Adrenal gland (tissue), 12 donors: ENCODE data around the gene ATP6V1D. TPM values are rescaled to one million over a fixed set of nuclear protein-coding genes. Genes with fewer than 3 reads are reported as not detected.
A peak's percentile ranks its signal among the peaks of the same experiment; 100 is the strongest.

Experiments
- DNase-seq, 7 donors: peaks; one replicate each; pipeline ENCODE4 v3.0.0-alpha.2; 2019 to 2020
- H3K27ac ChIP-seq, 5 donors: fragments of 200-600 bp; sonication (generic) in 4 of 5; 1 replicate in 3 of 5; 2 replicates in 2 of 5; pipeline versions ENCODE4 v1.5.1 to v1.8.0; 2016 to 2020; ENCODE audit warnings: mild to moderate bottlenecking in 1 of 5
- H3K27me3 ChIP-seq: fragments of 200-600 bp; 2 replicates; pipeline ENCODE4 v1.8.0; 2021
- H3K36me3 ChIP-seq, 2 donors: fragments of 200-600 bp; replicated peaks in 1 of 2; 1 replicate in 1 of 2; 2 replicates in 1 of 2; pipeline versions ENCODE4 v1.5.1 to v1.8.0; 2018 to 2022
- H3K4me1 ChIP-seq, 2 donors: fragments of 200-600 bp; replicated peaks in 1 of 2; 1 replicate in 1 of 2; 2 replicates in 1 of 2; pipeline versions ENCODE4 v1.5.1 to v1.8.0; 2018 to 2021
- H3K4me3 ChIP-seq, 4 donors: fragments of 200-600 bp; sonication (generic) in 3 of 4; one replicate each; pipeline ENCODE4 v1.5.1; 2016 to 2018
- H3K9me3 ChIP-seq, 3 donors: fragments of 200-600 bp; sonication (generic) in 1 of 3; replicated peaks in 1 of 3; 1 replicate in 2 of 3; 2 replicates in 1 of 3; pipeline versions ENCODE4 v1.5.1 to v1.8.0; 2016 to 2021
- POLR2A ChIP-seq, 2 donors: fragments of 450-650 bp; IDR thresholded peaks; one replicate each; pipeline ENCODE4 v1.6.1; 2017; ENCODE audit warnings: antibody characterized with exemption in 2 of 2, mild to moderate bottlenecking in 2 of 2, moderate library complexity in 1 of 2
- WGBS, 4 donors: extraction: QIAGEN DNeasy Blood & Tissue Kit in 2 of 4; methylation state at CpG; one replicate each; pipeline versions ENCODE4 v1.1.5 to v1.1.7; 2013 to 2017; 5-methylcytosine and 5-hydroxymethylcytosine counted together
- intact Hi-C, 2 donors: fragments of 100-400 bp; cut with DNase I; formaldehyde crosslinking; loops; one replicate each; pipeline versions ENCODE4 v1.14.1 to v1.15.0; 2022 to 2023
- polyA plus RNA-seq, 3 donors: library from polyadenylated mRNA; stranded (reverse); fragments of 200-250 nt in 2 of 3; fragments of 350-450 nt in 1 of 3; fragmentation: Illumina TruSeq in 1 of 3; extraction: RNeasy Lipid Tissue Mini Kit (QIAGEN cat#74804) in 1 of 3; gene quantifications; one replicate each; pipeline ENCODE4 v1.2.3, GENCODE V29; 2013 to 2014
- total RNA-seq, 9 donors: library from RNA; depleted of rRNA in 4 of 9; stranded (reverse); fragments of >200 nt in 4 of 9; fragments of 120-200 nt in 1 of 9; fragmentation: NEBNext Ultra II Directional in 1 of 9; extraction: Animal tissue kit (Norgen Biotek cat#: 25700) in 1 of 9; gene quantifications; one replicate each; pipeline versions ENCODE4 v1.1.0 to v1.2.4, GENCODE V29; 2013 to 2023
- TF ChIP-seq, protein P1 (sequence below), 6 experiments: fragments of 450-650 bp in 4 of 6; fragments of 200-600 bp in 2 of 6; sonication (generic) in 1 of 6; IDR thresholded peaks; 1 replicate in 5 of 6; 2 replicates in 1 of 6; pipeline versions ENCODE4 v1.5.1 to v1.8.0; 2016 to 2021; ENCODE audit warnings: antibody characterized with exemption in 6 of 6, mild to moderate bottlenecking in 2 of 6, moderate library complexity in 1 of 6
- donor health status: healthy with polysubstance abuse.
- donor health status: Bipolar disorder and iron deficiency.
- donor health status: DM: yes; HTN: yes; CAD: no.
- donor health status: DM: no; HTN: no; CAD: no.
- donor health status: DM: no; HTN: no; CAD: no.
- donor health status: DM: yes; HTN: yes; CAD: no.

The ATP6V1D gene
- total and polyA plus RNA-seq, 12 donors = 55.3 to 388 (median 160) TPM

DNA sequence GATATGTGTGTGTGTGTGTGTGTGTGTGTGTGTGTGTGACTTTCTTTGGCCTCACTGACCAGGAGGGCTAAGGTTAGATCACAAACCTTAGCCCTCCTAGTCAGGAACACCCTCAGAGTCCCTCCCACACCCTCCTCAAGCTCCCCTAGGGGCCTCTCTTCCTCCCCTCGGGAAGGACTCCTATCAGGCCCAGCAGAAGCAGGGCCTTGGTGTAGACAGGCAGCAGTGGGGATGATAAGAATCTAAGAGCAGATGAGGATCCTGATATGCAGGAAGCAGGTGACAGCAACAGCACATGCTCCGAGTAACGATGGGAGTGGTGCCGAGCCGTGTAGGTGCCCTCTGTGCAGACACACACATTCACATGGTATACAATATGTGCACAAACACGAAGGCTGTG is 31.7 kb upstream of the ATP6V1D start:
- peak overlapping the region in 1 of 5 donors; percentile 83 for H3K27ac ChIP-seq
- no peak for TF ChIP-seq POLR2A (IDR thresholded peaks at IDR 0.05)
- TF ChIP-seq, protein P1, sequence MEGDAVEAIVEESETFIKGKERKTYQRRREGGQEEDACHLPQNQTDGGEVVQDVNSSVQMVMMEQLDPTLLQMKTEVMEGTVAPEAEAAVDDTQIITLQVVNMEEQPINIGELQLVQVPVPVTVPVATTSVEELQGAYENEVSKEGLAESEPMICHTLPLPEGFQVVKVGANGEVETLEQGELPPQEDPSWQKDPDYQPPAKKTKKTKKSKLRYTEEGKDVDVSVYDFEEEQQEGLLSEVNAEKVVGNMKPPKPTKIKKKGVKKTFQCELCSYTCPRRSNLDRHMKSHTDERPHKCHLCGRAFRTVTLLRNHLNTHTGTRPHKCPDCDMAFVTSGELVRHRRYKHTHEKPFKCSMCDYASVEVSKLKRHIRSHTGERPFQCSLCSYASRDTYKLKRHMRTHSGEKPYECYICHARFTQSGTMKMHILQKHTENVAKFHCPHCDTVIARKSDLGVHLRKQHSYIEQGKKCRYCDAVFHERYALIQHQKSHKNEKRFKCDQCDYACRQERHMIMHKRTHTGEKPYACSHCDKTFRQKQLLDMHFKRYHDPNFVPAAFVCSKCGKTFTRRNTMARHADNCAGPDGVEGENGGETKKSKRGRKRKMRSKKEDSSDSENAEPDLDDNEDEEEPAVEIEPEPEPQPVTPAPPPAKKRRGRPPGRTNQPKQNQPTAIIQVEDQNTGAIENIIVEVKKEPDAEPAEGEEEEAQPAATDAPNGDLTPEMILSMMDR (IDR thresholded peaks at IDR 0.05) = no peak
- intact Hi-C loops = no loop called here
- 51 to 70% (median 63%) methylated on average over 6 of the region's 6 CpGs for WGBS, 4 donors
- H3K27me3 ChIP-seq = no peaks in the 10 kb centered on the region
- no peaks in the 10 kb centered on the region for H3K36me3 ChIP-seq
- no peak overlapping the region for H3K4me3 ChIP-seq
- H3K9me3 ChIP-seq = no peaks in the 10 kb centered on the region
- DNase-seq = no peak
- H3K4me1 ChIP-seq = peaks cover 0 to 7% of the 10 kb centered on the region in 2 donors

DNA sequence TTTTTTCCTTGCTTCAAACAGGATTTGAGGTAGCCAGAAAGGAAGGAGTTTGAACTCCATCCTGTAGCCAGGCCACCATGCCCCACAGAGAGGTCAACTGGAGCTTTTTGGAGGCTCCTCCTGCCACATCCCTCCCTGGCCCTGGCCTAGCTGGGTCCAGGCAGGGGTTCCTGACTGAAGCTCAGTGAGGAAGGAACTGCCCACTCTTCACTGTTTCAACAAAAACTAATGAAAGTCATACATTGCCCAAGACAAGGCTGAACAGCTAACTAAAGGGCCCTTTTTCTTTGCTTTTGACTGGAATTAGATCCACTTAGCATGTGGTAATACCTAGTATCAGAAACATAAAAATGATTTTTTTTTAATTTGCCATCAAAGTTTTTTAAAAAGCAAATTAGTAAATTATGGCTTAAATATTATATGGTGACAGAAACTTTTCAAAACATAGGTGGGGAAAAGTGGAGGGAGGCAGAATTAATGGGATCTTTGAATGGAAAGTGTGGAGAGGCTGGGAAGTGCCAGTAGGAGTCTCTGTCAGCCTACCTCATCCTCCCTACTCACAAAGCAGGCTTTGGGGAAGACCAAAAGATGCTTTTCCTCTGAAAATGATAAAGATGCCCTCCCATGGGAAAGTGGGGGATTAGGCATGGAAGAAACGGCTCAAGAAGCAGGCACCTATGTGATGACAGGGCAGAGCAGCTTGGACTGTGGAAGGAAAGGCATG is 30.4 kb upstream of the ATP6V1D start:
- no peaks in the 10 kb centered on the region for H3K27me3 ChIP-seq
- intact Hi-C loops = no loop called here
- H3K9me3 ChIP-seq = no peaks in the 10 kb centered on the region
- DNase-seq = no peak
- H3K4me3 ChIP-seq = no peak overlapping the region
- peaks cover 0 to 5% of the 10 kb centered on the region in 2 donors for H3K36me3 ChIP-seq
- no peak overlapping the region for H3K27ac ChIP-seq
- no peak for TF ChIP-seq POLR2A (IDR thresholded peaks at IDR 0.05)
- TF ChIP-seq, protein P1 (IDR thresholded peaks at IDR 0.05) = no peak
- 75 to 85% (median 79%) methylated on average over 1 of the region's 1 CpG for WGBS, 4 donors
- H3K4me1 ChIP-seq = peaks cover 0 to 7% of the 10 kb centered on the region in 2 donors

DNA sequence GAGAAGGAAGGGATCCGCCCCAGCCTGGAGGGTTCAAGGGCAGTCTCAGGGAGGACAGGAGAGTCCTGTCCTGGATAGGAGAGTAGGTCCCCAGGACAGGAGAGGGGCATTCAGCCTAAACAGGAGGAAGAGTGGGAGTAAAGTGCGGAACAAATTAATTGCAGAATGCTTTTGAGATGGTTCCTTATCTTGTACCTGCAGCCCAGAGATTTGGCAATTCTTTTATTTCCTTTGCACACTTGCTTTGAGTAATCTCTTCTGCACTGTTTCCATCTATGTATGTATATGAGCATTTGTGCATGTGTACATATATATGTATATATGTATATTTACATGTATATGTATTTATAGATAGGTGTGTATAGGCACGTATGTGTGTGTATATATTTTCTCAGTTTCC is 29.7 kb upstream of the ATP6V1D start:
- H3K27ac ChIP-seq = no peak overlapping the region
- intact Hi-C loops = no loop called here
- 67 to 75% (median 71%) methylated on average over 3 of the region's 3 CpGs for WGBS, 4 donors
- TF ChIP-seq, protein P1 (IDR thresholded peaks at IDR 0.05) = no peak
- no peak for TF ChIP-seq POLR2A (IDR thresholded peaks at IDR 0.05)
- no peaks in the 10 kb centered on the region for H3K9me3 ChIP-seq
- peaks cover 0 to 12% of the 10 kb centered on the region in 2 donors for H3K36me3 ChIP-seq
- H3K4me3 ChIP-seq = no peak overlapping the region
- no peak for DNase-seq
- peaks cover 0 to 7% of the 10 kb centered on the region in 2 donors for H3K4me1 ChIP-seq
- no peaks in the 10 kb centered on the region for H3K27me3 ChIP-seq

DNA sequence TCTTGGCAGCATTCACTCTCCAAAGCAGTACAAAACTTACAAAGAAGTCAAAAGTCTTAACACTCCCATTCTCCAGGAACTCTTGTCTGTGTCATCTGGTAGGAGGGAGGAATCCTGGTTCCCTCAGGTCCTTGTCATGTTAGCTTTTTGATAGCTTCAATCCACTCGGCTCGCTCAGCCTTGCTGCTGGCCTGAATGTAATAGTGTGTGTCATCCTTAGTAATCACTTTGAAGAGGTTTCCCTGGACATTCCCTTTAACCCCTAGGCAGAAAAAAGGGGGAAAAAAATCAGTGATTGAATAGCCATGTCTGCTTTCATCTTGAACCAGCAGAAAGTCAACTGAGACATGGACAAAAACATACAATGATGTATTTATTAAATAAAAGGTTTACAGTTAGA is 27.6 kb upstream of the ATP6V1D start:
- no peaks in the 10 kb centered on the region for H3K27me3 ChIP-seq
- H3K36me3 ChIP-seq = peaks cover 0 to 33% of the 10 kb centered on the region in 2 donors
- H3K4me1 ChIP-seq = peaks cover 0 to 7% of the 10 kb centered on the region in 2 donors
- intact Hi-C loops = no loop called here
- H3K4me3 ChIP-seq = no peak overlapping the region
- H3K9me3 ChIP-seq = no peaks in the 10 kb centered on the region
- 40 to 63% (median 44%) methylated on average over 2 of the region's 2 CpGs for WGBS, 4 donors
- no peak for DNase-seq
- TF ChIP-seq, protein P1 (IDR thresholded peaks at IDR 0.05) = no peak
- TF ChIP-seq POLR2A (IDR thresholded peaks at IDR 0.05) = no peak
- H3K27ac ChIP-seq = peak overlapping the region in 2 of 5 donors; percentile 13 to 46
